B cell (primary cell): ENCODE measurements around the gene CD209.
"Not testable (repeated sequence)": the region's sequence is repeated elsewhere in the genome, so short reads cannot be mapped to it uniquely, and the experiment has no call there.

Source experiments
- CTCF ChIP-seq: fragments of 200-600 bp; IDR thresholded peaks from one replicate; pipeline ENCODE4 v1.8.0; 2022; ENCODE audit warnings: antibody characterized with exemption, mild to moderate bottlenecking
- EZH2 ChIP-seq: IDR thresholded peaks from 2 replicates; pipeline ENCODE4 v1.6.1; 2012; ENCODE audit warnings: borderline replicate concordance, low read depth, mild to moderate bottlenecking, moderate library complexity, low read length; ENCODE audit not compliant: insufficient read depth, poor library complexity, severe bottlenecking

- not testable (repeated sequence) for TF ChIP-seq EZH2, CTCF
These were observed 16.8 kb upstream of the CD209 start for GRCh38 chr19:7764157-7764556.
